NCI-H2081 (cell line): ENCODE data around the gene CTDP1.
A peak's percentile ranks its signal among the peaks of the same experiment; 100 is the strongest.

Experiments used
- DNase-seq, 2 experiments: peaks; one replicate each; lab custom pipeline; 2025; lab: John Stamatoyannopoulos, UW

Gene CTDP1

GRCh38 chr18:79796531-79797405 is 117.2 kb downstream of the CTDP1 start:
- DNase-seq: no peak

- peak; percentile 8 to 12 for DNase-seq
Observed at GRCh38 chr18:79797518-79798345, 118.1 kb downstream of the CTDP1 start, which contains the start of gene KCNG2. KCNG2 (plus strand) TSS chr18:79797938; CDS start chr18:79863668, 65,730 bp downstream.

DNA sequence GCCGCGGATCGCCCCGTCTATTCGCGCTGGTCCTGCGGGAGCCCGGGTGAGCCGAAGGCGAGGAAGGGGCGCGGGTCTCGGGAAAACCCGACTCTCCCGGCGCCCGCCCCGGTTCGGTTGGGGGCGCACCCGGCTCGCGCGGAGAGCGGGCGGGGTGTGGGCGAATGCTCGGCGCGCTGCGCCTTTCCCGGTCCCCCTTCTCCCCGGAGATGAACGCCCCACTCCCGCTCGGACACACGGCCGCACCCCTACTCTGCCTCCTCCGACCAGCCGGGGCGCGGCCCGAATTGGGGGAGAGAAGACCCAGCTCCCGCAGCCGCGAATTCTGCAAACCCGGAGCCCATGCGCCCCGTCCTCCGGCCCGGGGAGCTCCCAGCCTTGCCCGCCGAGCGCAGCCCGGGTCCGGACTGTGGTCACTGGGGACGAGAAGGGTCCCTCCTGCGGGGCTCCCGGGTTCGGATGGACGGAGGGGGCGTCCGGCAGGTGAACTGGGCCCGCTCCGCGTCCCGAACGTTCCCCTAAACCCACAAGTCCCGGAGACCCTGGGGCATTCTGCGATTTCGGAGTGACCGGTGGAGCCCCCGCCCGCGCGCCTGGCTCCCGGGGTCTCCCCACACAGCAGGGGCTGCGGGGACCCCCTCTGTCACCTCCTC is 118.9 kb downstream of the CTDP1 start:
- DNase-seq: no peak

DNA sequence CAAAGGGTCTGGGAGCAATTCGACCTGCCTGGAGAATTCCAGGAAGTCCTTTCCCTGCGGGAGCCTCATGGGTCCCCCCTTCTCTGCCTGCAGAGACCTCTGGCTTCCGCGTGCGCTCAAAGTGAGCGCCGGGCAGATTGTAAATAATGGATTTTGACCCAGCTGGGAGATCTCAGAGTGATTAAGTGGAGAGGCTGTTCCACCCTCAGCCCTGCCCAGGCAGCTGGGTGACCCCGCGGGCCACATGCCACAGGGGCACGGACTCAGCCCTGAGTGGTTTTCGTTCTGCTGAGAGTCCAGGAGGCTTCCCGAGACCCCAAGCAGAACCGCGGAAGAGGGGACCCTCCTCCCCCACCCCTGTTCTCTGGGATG is 119.4 kb downstream of the CTDP1 start:
- no peak for DNase-seq

- DNase-seq: no peak
Observed at GRCh38 chr18:79799619-79800370, 120.2 kb downstream of the CTDP1 start.

DNA sequence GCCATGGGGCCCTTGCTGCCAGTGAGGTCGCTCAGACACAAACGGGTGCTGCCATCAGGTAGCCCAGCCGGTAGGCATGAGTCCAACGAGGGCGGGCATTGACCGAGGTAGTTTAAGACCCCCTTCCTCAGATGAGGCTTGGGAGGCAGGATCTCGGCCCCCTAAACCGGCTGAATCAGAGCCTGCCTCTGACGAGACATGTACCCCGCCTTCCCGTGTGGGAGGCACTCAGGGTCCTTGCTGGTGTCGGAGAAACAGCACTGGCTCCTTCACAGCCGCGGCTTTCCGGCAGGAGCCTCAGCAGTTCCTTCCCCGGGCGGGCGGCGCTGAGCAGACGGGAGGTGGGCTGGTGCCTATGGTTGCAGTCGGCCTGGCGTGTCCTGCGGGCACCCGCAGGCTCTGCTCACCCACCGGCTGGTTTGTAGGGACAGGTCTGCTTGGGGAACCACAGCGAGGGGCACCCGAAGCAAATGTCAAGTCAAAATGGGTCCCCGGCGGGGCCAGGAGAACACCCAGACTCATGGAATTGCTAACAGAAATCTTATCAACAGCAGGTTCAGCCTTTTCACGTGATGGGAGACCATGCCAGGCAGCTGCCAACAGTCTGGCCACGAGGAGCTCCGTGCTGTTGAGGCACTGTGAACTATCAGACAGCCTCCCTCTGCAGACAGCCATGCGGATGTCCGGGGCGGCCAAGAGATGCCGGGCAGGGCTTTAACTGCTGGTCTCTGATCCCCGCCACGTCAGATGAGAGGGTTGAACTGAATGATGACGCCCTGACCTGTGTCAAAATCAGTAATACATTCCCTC is 121.0 kb downstream of the CTDP1 start:
- DNase-seq: no peak

GRCh38 chr18:79801217-79801616 is 121.6 kb downstream of the CTDP1 start:
- no peak for DNase-seq

GRCh38 chr18:79801641-79802040 is 122.0 kb downstream of the CTDP1 start:
- no peak for DNase-seq

DNA sequence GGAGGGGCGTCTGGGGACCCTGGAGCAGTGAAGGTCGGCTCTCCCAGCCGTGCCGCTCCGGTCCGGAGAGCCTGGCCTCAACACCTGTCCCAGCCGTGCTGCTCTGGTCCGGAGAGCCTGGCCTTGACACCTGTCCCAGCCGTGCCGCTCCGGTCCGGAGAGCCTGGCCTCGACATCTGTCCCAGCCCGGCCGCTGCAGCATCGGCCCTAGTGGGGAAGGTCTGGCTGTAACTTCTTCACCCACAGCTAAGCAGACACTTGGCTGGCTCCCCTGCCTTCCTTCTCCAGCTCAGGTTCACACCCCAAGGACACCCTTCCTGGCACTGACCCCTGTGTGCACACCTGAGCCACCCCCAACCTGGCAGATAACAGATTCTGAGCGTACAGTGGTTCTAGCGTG is 122.7 kb downstream of the CTDP1 start:
- DNase-seq: no peak

- no peak for DNase-seq
Observed at GRCh38 chr18:79803611-79804051, 124.0 kb downstream of the CTDP1 start.
